Fibroblast of skin of right biceps (primary cell): ENCODE measurements around the gene MAGEF1.
"Not testable (repeated sequence)": the region's sequence is repeated elsewhere in the genome, so short reads cannot be mapped to it uniquely, and the experiment has no call there.

ENCODE experiments used
- DNase-seq: peaks from one replicate; pipeline ENCODE4 v3.0.0-alpha.2; 2013

The MAGEF1 gene

DNA sequence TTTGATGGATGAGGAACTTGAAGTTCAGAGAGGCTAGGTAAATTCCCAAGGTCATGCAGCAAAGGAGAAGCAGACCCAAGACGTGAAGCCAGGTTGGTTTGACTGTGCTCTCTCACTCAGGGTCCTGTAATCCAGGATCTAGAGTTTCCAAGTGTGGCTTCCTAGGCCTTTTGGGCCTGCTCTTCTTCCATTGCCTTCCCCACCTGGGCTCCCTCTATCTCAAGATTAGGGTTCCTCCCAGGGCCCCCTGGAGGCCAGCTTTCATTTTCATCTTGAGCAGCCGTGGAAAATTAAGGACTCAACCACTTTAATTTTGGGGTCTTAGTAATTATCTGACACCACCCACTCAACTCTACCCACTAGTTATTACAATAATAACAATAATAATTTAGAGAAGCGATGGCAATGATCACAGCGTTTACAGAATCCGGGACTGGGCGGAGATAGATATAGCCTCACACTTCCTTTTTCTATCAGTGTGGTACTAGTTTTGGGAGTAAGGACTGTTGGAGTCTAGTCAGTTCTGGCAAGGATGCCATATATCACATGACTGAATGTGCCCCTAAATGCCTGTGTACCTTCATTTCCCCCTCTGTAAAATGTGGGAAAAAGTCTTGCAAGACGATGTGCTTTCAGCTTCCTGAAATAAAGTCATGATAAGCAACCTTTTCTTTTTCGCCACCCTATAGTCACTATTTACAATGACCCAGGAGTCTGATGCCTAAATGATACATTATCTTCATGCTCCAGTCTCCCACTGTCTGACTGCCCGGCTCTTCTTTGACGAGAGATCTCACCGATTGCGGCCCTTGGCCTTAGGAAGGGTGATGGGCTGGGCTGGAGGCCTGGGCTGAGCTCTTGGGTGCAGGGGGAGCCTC lies 30.2 kb upstream of the MAGEF1 start:
- no peak for DNase-seq

DNA sequence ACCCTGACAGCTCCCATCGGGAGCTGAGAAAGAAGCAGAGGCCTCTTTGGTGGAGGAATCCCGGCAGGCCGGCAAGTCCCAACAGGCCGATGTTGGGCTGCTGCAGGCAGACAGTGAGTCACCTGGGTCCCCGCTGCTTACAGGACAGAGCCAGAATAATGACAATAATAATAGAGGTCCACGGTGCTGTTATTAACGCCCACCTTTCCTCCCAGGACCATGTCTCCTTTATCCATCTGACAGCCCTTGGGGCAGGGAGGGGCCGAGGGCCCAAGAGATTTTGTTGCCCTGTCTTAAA lies 29.3 kb upstream of the MAGEF1 start:
- DNase-seq = no peak

DNA sequence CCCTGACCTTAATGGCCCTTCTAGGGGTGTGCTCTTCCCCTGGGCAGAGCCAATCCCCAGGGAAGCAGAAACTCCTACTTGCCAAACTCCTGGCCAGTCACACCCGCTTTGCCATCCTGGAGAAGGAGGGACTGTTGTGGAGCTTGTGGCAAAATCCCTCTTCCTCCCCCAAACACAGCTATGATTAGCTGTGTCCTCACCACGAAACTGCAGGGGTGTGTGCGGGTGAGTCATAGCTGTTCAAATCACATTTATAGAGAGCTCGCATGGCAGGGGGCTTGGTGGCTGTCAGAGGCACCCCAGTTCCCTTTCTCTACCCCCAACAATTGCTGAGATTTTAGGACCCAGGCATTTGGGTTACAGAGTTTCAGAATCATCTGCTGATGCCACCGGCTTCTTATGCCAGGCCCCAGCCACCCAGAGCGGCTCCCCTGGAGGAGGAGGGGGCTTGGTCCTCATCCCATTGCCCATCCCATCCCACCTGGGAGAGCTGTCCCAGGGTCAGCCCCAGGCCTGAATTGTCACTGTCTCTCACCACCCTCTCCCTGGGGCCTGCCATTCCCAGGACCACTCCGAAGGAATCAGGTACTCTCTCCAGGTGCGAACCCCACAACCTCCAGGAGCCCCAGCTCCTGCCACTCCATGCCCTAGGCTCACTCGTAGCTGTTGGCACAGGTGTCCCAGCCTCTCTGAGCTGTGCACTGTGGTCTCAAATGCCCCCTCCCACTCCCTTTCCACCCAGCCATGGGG lies 28.8 kb upstream of the MAGEF1 start:
- DNase-seq = peak; percentile 81

DNA sequence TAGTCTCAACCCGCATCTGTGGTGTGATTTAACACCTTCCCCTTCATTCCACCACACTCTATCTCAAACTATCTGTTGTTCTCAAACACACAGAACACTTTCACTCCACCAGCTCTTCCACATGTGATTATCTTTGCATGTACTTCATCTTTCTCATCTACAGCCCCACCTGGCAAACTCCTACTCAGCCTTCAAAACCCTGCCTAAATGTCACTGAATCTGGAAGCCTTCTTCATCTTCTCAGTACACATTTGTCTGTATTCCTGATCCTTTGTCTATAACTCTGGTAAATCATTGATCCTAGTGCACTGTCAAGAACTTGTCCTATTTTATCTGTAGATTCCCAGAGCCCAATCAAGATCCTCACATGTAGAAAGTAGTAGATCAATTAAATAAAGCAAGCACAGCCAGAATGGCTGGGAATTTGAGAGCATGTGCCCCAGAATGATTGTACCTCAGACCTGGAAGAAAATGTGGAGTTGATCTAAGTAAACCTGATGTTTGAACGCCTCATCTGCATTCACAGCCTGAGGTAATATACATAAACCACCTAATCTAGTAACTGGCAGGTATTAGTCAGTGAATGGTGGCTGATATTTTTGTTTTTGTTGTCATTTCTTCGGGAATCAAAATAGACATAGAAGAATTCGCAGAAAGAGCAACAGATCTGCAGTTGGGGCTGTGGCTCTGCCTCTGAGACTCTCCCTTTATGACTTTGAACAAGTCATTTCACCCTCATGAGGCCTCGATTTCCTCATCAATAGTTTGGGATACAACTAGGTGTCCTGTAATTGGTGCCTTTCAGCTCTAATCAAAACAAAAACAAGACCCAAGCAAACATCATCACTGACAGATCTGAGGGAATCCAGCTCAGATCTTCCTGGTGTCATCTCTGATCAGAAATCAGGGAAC lies 28.0 kb upstream of the MAGEF1 start:
- no peak for DNase-seq

DNA sequence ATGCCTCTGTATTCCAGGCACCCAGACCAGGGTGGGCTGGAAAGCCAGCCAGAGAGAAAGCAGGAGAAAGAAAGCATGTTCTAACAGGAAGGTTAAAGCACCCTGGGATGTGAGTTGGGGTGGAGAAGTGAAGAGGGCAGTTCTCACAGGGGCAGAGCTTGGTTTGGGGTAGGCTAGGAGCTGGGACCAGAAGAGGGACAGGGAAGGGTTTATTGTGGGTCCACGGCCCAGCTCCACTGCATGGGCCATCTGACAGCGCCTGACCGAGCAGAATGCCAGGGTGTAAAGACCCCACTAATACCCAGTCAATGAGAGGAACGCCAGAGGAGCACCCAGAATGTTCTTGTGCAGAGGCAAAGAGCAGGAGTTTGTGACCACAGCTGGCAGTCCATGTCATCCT lies 27.1 kb upstream of the MAGEF1 start:
- no peak for DNase-seq

DNA sequence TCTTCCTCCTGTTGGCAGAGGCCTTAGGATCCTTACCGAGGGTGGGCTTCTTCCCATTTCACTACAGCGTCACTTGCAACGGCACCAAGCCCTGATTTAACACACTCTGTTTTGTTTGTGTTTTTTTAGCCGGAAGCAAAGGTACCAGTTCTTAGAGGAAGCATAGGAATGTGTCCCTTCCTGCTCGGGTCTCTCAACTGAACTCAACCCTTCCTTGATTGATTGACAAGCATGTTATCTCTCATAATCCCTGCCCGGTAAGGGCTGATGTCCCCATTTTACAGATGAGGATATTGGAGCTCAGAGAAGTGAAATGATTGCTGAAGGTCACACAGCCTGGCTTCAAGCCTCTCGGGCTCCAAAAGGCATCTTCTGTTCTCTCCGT lies 26.6 kb upstream of the MAGEF1 start:
- DNase-seq = no peak

DNA sequence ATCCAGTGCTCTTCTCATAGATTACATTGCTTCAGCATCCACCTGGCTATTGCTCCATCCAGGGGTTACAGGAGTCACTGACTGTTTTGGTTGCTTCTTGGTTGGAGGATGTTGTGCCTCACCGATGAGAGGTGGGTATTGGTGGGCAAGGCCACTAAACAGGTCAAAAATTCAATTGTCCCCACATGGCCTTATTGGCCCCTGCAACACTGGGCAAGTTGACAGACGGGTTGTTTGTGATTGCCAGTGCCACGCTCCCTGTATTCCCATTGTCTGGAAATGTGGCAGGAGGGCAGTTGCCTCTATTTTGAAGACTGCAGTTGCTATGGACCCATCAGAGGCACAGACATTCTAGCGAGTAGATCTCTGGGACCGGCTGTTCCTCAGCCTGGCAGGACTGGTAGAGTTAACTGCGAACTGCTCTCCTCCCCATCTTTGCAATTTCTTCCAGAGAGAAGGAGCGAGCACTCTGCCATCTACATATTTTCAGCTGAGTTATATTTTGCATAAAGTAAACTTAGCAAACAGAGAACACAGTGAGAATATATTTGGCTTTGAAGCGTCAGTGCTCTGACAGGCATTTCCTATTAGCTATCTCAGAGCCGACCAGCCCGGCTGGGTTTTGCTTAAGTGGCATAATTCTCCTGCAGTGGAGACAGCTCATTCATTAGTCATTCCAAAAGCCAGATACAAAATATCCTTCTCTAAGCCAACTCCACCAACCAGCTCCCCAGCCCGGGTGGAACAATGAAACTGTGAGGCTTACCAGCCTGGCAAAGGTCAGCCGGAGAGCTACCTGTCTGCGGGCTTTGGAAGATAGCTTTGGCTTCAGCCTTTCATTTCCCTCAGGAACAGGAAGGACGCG lies 26.0 kb upstream of the MAGEF1 start:
- DNase-seq = peak; percentile 82

DNA sequence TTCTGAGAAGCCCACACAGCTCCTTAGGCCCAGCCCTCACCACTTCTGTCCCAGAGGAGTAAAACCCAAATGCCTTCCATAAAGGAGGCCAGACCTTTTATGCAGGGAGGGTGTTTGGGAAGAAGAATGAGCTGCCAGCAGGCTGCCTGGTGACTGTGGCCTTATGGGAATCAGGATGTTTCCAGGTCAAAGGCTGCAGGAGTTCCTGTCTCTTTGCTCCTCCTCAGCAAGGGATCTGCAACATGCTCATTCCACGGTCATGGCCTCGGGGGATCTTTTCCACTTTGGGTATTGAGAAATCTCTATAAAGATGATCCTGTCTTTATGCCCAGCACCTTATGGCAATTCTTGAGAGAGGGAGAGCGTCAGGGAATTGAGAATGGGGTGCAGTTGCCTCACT lies 25.2 kb upstream of the MAGEF1 start:
- no peak for DNase-seq

DNA sequence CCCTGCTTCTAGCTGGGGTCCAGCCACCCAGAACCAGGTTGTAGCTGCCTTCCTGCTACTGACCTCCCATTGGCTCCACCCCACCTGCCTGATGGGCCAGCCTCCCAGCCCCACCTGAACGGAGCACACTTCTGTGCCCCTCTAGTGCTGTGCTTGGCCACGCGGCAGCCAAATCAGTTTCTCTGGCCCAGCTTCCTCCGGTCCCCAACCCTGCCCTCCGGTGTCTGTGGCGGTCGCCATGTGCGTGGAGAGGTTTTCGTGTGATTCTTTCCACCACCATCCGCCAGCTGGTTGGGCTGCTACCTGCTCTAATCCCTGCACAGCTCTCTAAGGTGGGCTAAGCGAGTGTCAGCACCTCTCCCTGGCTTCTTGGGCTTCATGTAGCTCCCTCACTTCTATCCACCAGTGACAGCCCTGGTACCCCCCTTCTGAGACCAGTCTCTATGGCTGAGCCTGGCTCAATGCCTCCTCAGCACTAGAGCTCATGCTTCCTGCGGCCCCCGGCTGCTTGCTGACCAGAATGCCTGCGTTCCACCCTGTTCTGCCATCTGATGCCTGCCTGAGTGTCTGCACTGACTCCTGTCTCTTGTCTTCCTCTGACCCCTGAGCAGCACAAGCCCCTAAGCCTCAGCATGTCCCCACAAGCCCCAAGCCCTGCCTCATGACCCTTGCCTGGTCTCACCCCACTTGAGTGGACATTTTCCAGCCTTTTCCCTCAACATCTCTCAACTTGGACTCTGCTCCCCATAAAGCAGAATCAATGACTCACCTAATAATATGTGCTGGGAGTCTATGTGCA lies 23.2 kb upstream of the MAGEF1 start:
- DNase-seq = no peak

DNA sequence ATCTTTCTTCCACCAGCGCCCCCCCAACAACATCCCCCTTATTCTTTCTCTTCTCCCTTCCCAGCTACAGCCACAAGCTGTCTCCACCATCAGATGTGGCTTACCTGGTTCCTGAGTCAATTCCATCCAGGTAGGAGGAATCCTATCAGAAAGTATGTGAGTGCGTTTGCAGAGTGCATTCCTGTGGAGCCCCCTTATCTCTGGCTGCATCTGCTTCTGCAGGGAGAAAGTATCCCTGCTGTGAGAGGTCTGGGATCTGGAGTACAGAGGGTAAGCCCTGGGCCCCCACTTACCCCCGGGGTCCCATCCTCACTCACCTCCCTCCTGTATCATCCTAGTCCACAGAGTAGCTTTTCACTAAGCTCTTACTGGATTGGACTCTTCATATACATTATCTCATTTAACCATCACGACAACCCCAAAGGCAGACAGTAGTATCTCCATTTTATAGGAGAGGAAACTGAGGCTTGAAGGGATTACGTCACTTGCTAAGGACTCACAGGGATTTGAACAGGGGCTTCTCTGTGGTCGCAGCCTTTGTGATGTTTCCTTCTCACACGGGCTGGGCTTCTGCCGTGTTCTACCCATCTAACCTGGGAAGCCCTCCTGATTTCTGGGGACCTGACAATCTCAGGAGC lies 22.2 kb upstream of the MAGEF1 start:
- no peak for DNase-seq

DNA sequence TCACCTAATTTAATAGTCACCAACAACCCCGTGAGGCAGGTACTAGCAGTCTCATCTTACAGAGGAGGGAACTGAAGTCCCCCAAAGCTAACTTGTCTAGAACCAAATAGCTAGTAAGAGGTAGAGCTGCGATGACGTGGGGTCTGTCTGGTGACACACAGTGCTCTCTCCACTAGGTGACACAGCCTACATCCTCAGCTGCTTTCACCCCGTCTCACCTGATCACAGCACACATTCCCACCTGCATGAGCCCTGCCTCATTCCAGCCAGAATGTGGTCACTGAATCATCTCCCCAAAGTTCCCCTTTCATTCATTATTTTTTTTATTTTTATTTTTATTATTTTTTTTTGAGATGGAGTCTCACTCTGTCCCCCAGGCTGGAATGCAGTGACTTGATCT lies 21.3 kb upstream of the MAGEF1 start:
- no peak for DNase-seq

DNA sequence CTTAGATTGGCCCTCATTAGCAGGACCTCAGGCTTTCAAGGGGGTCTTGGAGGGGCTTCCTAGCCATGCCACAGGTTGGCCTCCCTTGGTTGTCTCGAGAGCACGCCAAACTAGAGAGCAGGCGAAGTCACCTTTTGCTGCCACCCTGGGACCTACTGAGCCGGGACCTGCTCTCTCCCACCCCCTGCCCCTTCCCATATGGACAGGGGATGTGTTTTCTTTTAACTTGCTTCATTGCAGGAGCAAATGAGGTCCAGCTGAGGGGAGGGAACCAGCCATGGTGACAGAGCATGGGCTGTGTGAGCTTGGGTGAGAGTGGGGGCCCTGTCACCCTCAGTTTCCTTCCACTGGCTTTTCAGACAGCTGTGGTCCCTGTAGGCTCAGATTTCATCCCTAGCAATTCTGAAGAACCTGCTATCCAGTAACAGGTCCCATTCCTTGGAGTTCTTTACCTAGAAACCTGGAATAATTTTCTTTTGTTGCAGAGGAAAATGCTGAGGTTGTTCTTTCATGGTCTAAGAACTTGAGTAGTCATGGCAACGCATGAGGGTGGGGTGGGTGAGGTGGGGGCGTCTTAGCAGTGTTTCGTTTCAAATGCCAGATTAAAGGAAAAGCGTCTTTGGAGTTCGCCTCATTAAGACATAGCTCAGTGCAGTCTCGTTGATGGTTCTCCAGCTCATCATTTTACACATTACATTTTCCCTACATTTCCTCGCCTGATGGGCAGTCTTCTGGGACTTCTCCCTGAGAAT lies 20.1 kb upstream of the MAGEF1 start:
- DNase-seq = no peak

DNA sequence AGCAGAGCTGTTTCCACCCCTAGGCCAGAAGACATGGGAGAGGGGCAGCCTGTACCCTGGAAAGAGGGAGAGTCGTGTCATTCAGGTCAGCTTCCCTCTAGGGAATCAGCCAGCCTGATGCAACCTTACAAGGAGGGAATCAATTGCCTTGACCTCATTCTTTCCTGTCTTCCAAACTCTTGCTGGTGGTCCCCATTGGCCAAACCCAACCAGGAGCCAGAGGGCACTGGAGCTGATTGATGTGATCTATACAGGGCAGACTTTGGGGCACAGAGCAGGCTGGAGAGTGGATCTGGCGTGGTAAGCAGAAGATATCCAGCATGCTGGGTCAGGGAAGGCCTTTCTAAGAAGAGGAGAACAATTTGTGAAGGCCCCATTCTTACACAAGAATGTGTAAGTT lies 19.1 kb upstream of the MAGEF1 start:
- no peak for DNase-seq

DNA sequence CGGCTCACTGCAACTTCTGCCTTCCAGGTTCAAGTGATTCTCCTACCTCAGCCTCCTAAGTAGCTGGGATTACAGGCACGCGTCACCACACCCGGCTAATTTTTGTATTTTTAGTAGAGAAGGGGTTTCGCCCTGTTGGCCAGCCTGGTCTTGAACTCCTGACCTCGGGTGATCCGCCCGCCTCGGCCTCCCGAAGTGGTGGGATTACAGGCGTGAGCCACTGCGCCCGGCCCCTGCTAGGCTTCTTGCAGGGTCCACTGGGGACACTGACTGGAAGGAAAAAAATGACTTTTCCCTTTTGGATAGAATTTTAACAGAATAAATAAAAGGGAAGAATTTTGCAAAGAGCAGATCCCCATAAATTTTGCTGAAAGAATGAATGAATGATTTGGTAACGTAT lies 17.3 kb upstream of the MAGEF1 start:
- DNase-seq = not testable (repeated sequence)

DNA sequence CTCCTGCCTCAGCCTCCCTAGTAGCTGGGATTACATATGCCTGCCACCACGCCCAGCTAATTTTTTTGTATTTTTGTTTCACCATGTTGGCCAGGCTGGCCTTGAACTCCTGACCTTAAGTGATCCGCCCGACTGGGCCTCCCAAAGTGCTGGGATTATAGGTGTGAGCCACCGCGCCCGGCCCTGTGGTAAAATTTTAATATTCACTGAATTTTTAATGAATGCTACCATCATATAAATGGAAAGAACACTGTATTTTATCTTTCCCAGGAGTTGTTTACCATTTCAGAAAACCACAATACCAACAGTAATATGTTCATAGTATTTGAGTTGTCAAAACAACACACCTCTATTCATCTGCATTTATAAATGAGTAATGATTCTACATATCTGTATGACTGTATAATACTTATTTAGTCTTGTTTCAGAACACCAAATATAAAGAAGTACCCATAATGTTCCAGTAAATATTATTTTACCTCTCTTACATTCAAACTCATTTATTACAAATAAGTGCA lies 16.2 kb upstream of the MAGEF1 start:
- DNase-seq = no peak

DNA sequence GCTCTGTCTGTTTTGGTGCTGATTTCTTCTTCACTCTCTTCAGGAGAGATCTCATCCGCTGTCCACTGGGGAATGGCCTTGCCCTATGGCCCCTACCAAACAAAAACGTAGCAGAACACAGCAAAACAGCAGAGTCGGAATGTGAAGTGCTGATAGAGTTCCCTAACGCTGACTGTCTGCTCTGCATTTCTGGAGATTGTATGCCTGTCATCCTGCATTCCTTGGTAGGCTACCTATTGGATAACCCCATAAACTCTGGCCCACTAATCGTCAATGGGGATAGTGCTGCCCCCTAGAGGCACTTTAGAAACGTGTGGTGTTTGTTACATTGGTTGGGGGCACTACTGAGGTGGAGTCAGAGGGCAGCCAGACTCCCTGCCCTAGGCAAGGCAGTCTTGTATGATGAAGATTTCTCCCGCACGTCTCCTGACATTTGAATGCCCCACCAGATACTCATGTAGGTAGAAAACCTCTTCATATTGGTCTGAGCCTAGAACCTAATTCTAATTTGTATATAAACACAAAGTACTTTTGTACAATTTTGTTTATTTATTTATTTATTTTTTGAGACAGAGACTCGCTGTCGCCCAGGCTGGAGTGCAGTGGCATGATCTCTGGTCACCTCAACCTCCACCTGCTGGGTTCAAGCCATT lies 15.6 kb upstream of the MAGEF1 start:
- peak; percentile 80 for DNase-seq

DNA sequence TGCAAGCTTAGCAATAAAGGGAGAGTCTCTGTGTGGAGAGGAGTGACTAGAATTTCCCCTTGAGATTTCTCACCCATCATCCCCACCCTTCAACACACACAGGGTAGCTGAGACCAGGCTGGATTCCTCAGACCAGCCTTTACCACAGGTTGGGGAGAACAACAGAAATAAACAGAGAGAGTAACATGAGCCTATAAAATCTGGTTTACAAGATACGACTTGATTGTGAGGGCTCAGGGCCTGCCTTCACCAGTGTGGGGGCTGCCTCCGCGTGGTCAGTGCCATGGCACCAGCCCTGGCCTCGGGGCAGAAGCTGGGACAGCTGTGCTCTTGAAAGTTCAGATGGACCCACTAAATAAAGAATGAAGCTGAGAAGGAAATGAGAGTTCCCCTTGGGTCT lies 14.6 kb upstream of the MAGEF1 start:
- no peak for DNase-seq

DNA sequence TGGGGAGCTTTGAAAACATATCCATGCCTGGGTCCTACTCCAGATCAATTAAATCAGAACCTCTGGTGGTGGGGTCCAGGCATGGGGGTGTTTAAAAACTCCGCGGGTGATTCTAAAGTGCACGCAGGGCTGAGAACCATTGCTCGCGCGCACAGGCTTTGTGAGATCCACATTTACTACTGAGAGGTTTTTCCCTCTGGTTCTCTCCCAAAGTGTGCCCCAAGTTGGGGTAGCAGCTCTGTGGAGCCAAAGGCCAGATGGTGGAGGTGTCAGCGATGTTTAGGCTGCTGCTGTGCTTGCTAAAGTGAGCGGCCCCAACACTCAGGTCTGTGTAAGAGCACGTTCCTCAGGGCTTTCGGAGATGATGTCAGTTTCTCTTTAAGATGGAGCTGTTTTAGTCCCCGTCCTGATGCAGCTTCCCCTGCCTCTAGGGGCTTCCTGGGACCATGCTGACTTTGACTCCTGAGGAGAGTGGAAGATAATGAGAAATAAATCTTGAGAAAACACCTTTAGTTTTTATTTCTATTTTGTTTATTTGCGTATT lies 13.4 kb upstream of the MAGEF1 start:
- peak; percentile 19 for DNase-seq

DNA sequence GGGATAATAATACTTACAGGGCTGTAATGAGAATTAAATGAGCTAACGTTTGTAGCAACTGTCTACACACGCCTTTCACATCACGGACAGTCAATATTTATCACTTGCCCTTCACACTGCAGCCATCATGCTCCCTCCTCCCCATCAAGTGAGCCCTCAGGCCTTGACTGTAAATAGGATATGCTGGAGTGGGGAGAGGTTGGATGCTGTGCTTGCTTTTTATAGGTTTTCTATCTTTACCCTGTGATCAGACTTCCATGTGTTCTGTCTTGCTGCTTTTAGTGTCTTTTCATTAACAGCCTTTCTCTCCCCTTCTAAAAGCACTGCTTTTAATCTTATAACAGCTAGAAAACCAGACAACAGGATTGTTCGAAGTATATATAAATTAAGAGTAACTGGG lies 12.8 kb upstream of the MAGEF1 start:
- no peak for DNase-seq
